ENCODE measurements around the gene C1GALT1C1L. TPM values are rescaled to one million over a fixed set of nuclear protein-coding genes. Genes with fewer than 3 reads are reported as not detected.
A peak's percentile ranks its signal among the peaks of the same experiment; 100 is the strongest.
"Not testable (repeated sequence)": the region's sequence is repeated elsewhere in the genome, so short reads cannot be mapped to it uniquely, and the experiment has no call there.

Gene C1GALT1C1L
- polyA plus RNA-seq, 3 donors: not detected

GRCh38 chr2:43699761-43700160 lies 23.5 kb upstream of the C1GALT1C1L start:
- H3K79me2 ChIP-seq (ENCODE audit: insufficient read depth, low read length): no peaks in the 10 kb centered on the region
- no peak overlapping the region for H3K4me3 ChIP-seq (replicated peaks in 1 of 3; ENCODE audit: low read depth in 2 of 3, low read length in 3 of 3)
- peaks cover 0 to 4% of the 10 kb centered on the region in 2 donors for H3K27me3 ChIP-seq (ENCODE audit: control insufficient read depth in 2 of 2, insufficient read depth in 2 of 2, low read length in 2 of 2)
- no peak overlapping the region for H2AFZ ChIP-seq (ENCODE audit: insufficient read depth, low read depth, low read length, poor library complexity, severe bottlenecking)
- no CpG with 5 or more reads among the region's 3 CpGs for WGBS (ENCODE audit: insufficient coverage)
- H3K4me2 ChIP-seq (replicated peaks; ENCODE audit: extremely low read depth, low read length, poor library complexity, severe bottlenecking): no peak overlapping the region
- Mint-ChIP-seq H3K36me3 (no peaks in the 10 kb centered on the region), H3K4me3 (no peak overlapping the region), H3K4me1 (peaks cover 5% of the 10 kb centered on the region), H3K27me3 (ENCODE audit: low read depth in 3 of 3) (peaks cover 6 to 20% (median 7%) of the 10 kb centered on the region in 3 donors), H3K9me3 (peaks cover 0 to 3% (median 0%) of the 10 kb centered on the region in 7 donors), H3K27ac (no peak overlapping the region)
- no peak overlapping the region for H3K27ac ChIP-seq (ENCODE audit: low read depth in 1 of 2, low read length in 2 of 2)
- H4K20me1 ChIP-seq (ENCODE audit: insufficient read depth, low read length): no peaks in the 10 kb centered on the region
- H3K4me1 ChIP-seq (ENCODE audit: control insufficient read depth in 1 of 2, insufficient read depth in 2 of 2, low read length in 2 of 2): no peaks in the 10 kb centered on the region
- intact Hi-C loops (cut with micrococcal nuclease): no loop called here
- H3K36me3 ChIP-seq (replicated peaks in 1 of 2; ENCODE audit: control insufficient read depth in 1 of 2, insufficient read depth in 2 of 2, low read length in 2 of 2): no peaks in the 10 kb centered on the region
- no peaks in the 10 kb centered on the region for H3K9me3 ChIP-seq (replicated peaks in 1 of 2; ENCODE audit: control insufficient read depth in 1 of 2, insufficient read depth in 1 of 2, low read length in 2 of 2)
- no peak overlapping the region for H3K9ac ChIP-seq (ENCODE audit: insufficient read depth, low read length, poor library complexity, severe bottlenecking)
- TF ChIP-seq, protein P1, sequence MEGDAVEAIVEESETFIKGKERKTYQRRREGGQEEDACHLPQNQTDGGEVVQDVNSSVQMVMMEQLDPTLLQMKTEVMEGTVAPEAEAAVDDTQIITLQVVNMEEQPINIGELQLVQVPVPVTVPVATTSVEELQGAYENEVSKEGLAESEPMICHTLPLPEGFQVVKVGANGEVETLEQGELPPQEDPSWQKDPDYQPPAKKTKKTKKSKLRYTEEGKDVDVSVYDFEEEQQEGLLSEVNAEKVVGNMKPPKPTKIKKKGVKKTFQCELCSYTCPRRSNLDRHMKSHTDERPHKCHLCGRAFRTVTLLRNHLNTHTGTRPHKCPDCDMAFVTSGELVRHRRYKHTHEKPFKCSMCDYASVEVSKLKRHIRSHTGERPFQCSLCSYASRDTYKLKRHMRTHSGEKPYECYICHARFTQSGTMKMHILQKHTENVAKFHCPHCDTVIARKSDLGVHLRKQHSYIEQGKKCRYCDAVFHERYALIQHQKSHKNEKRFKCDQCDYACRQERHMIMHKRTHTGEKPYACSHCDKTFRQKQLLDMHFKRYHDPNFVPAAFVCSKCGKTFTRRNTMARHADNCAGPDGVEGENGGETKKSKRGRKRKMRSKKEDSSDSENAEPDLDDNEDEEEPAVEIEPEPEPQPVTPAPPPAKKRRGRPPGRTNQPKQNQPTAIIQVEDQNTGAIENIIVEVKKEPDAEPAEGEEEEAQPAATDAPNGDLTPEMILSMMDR (IDR thresholded peaks at IDR 0.05): no peak
- DNase-seq: no peak

DNA sequence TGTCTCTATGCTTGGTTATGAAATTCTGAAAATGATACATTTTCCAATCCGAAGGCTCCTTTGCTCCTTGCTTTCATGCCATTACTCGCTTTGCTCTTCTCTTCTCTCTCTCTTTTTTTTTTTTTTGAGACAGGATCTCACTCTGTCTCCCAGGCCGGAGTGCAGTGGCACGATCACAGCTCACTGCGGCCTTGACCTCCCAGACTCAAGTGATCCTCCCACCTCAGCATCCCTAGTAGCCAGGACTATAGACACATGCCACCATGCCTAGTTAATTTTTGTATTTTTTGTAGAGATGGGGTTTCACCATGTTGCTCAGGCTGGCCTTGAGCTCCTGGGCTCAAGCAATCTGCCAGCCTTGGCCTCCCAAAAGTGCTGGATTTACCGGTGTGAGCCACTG lies 21.9 kb upstream of the C1GALT1C1L start:
- H3K4me1 ChIP-seq (ENCODE audit: control insufficient read depth in 1 of 2, insufficient read depth in 2 of 2, low read length in 2 of 2); H3K9me3 ChIP-seq (replicated peaks in 1 of 2; ENCODE audit: control insufficient read depth in 1 of 2, insufficient read depth in 1 of 2, low read length in 2 of 2); H4K20me1 ChIP-seq (ENCODE audit: insufficient read depth, low read length); H3K4me1 Mint-ChIP-seq; H3K4me3 ChIP-seq (replicated peaks in 1 of 3; ENCODE audit: low read depth in 2 of 3, low read length in 3 of 3); H3K9me3 Mint-ChIP-seq; intact Hi-C loops (cut with micrococcal nuclease); DNase-seq; H3K79me2 ChIP-seq (ENCODE audit: insufficient read depth, low read length); H3K9ac ChIP-seq (ENCODE audit: insufficient read depth, low read length, poor library complexity, severe bottlenecking); H3K4me2 ChIP-seq (replicated peaks; ENCODE audit: extremely low read depth, low read length, poor library complexity, severe bottlenecking); H3K36me3 ChIP-seq (replicated peaks in 1 of 2; ENCODE audit: control insufficient read depth in 1 of 2, insufficient read depth in 2 of 2, low read length in 2 of 2); H3K4me3 Mint-ChIP-seq; H3K27me3 ChIP-seq (ENCODE audit: control insufficient read depth in 2 of 2, insufficient read depth in 2 of 2, low read length in 2 of 2); H3K36me3 Mint-ChIP-seq; H3K27ac ChIP-seq (ENCODE audit: low read depth in 1 of 2, low read length in 2 of 2); H2AFZ ChIP-seq (ENCODE audit: insufficient read depth, low read depth, low read length, poor library complexity, severe bottlenecking): not testable (repeated sequence)
- Mint-ChIP-seq H3K27me3 (ENCODE audit: low read depth in 3 of 3) (peaks cover 6 to 18% (median 10%) of the 10 kb centered on the region in 3 donors), H3K27ac (peak overlapping the region in 1 of 7 donors; percentile 8)
- 100% methylated on average over 2 of the region's 6 CpGs for WGBS (ENCODE audit: insufficient coverage)
